Gastrocnemius medialis (tissue), 4 donors: ENCODE measurements around the gene CPXM1. TPM values are rescaled to one million over a fixed set of nuclear protein-coding genes. Genes with fewer than 3 reads are reported as not detected.

ENCODE experiments used
- ATAC-seq, 2 donors: fragments of 150-250 bp; one replicate each; pipeline ENCODE4 v1.9.1; 2016
- DNase-seq, 2 donors: peaks; one replicate each; pipeline ENCODE4 v3.0.0-alpha.2; 2019
- H3K27ac ChIP-seq, 4 donors: fragments of 200-600 bp; sonication (generic); 1 replicate in 1 of 4; 2 replicates in 3 of 4; pipeline ENCODE4 v1.5.1; 2016 to 2018; ENCODE audit warnings: mild to moderate bottlenecking in 2 of 4, moderate library complexity in 1 of 4
- H3K27me3 ChIP-seq, 3 donors: fragments of 200-600 bp; sonication (generic) in 2 of 3; 1 replicate in 1 of 3; 2 replicates in 2 of 3; pipeline versions ENCODE4 v1.5.1 to v1.6.0; 2016 to 2019; ENCODE audit warnings: mild to moderate bottlenecking in 1 of 3, moderate library complexity in 1 of 3
- H3K36me3 ChIP-seq, 2 donors: fragments of 200-600 bp; sonication (generic) in 1 of 2; one replicate each; pipeline ENCODE4 v1.5.1; 2017 to 2018
- H3K4me1 ChIP-seq, 2 donors: fragments of 200-600 bp; sonication (generic) in 1 of 2; one replicate each; pipeline ENCODE4 v1.5.1; 2016 to 2017; ENCODE audit warnings: mild to moderate bottlenecking in 2 of 2
- H3K4me3 ChIP-seq, 4 donors: fragments of 200-600 bp; sonication (generic) in 3 of 4; 1 replicate in 1 of 4; 2 replicates in 3 of 4; pipeline ENCODE4 v1.5.1; 2016 to 2019; ENCODE audit warnings: mild to moderate bottlenecking in 2 of 4
- H3K9me3 ChIP-seq, 3 donors: fragments of 200-600 bp; sonication (generic) in 2 of 3; 1 replicate in 1 of 3; 2 replicates in 2 of 3; pipeline ENCODE4 v1.5.1; 2016 to 2019
- POLR2A ChIP-seq, 2 donors: fragments of 450-650 bp; IDR thresholded peaks; one replicate each; pipeline ENCODE4 v1.6.1; 2017; ENCODE audit warnings: antibody characterized with exemption in 2 of 2, mild to moderate bottlenecking in 2 of 2, moderate library complexity in 2 of 2
- in situ Hi-C, 4 donors: fragments of 200-750 bp; cut with MboI; loops; one replicate each; pipeline versions ENCODE4 v1.15.0 to v1.8.0; 2017; ENCODE audit warnings: low sequenced_read_pairs in 4 of 4
- intact Hi-C: fragments of 100-400 bp; cut with DNase I; formaldehyde crosslinking; loops from one replicate; pipeline ENCODE4 v1.15.1; 2023; ENCODE audit warnings: low total_unique reads
- total RNA-seq, 4 donors: library from RNA; depleted of rRNA; stranded (reverse); fragments of >200 nt; gene quantifications; one replicate each; pipeline versions ENCODE4 v1.1.0 to v1.2.3, GENCODE V29; 2016
- TF ChIP-seq, protein P1 (sequence below), 5 experiments: fragments of 450-650 bp in 3 of 5; fragments of 200-600 bp in 2 of 5; sonication (generic) in 2 of 5; IDR thresholded peaks in 4 of 5; conservative IDR thresholded peaks in 1 of 5; 1 replicate in 4 of 5; 2 replicates in 1 of 5; pipeline ENCODE4 v1.5.1; 2016 to 2019; ENCODE audit warnings: antibody characterized with exemption in 5 of 5, mild to moderate bottlenecking in 3 of 5, moderate library complexity in 3 of 5

Gene CPXM1
- total RNA-seq, 4 donors from 2014 or later: 0.46 to 1.6 (median 0.81) TPM; not detected in 1

GRCh38 chr20:2816583-2817340 is 16.3 kb upstream of the CPXM1 start:
- in situ Hi-C loops: no loop called here
- no peak for ATAC-seq
- Histone ChIP-seq H3K4me3 (no peak overlapping the region), H3K4me1 (no peaks in the 10 kb centered on the region), H3K36me3 (no peaks in the 10 kb centered on the region), H3K27ac (no peak overlapping the region), H3K9me3 (peaks cover 0 to 5% (median 0%) of the 10 kb centered on the region in 3 donors), H3K27me3 (peaks cover 21 to 29% (median 22%) of the 10 kb centered on the region in 3 donors)
- DNase-seq: no peak
- intact Hi-C loops: no loop called here
- TF ChIP-seq POLR2A (IDR thresholded peaks at IDR 0.05): no peak
- TF ChIP-seq, protein P1, sequence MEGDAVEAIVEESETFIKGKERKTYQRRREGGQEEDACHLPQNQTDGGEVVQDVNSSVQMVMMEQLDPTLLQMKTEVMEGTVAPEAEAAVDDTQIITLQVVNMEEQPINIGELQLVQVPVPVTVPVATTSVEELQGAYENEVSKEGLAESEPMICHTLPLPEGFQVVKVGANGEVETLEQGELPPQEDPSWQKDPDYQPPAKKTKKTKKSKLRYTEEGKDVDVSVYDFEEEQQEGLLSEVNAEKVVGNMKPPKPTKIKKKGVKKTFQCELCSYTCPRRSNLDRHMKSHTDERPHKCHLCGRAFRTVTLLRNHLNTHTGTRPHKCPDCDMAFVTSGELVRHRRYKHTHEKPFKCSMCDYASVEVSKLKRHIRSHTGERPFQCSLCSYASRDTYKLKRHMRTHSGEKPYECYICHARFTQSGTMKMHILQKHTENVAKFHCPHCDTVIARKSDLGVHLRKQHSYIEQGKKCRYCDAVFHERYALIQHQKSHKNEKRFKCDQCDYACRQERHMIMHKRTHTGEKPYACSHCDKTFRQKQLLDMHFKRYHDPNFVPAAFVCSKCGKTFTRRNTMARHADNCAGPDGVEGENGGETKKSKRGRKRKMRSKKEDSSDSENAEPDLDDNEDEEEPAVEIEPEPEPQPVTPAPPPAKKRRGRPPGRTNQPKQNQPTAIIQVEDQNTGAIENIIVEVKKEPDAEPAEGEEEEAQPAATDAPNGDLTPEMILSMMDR (IDR thresholded peaks at IDR 0.05 in 4 of 5, conservative IDR thresholded peaks at IDR 0.05 in 1 of 5): no peak

GRCh38 chr20:2816030-2816582 is 15.7 kb upstream of the CPXM1 start, which contains the start of gene TMEM239:
Gene TMEM239 (plus strand): TSS chr20:2816364. CDS start chr20:2816555, 191 bp downstream.
- Histone ChIP-seq H3K9me3 (peaks cover 0 to 5% (median 0%) of the 10 kb centered on the region in 3 donors), H3K36me3 (no peaks in the 10 kb centered on the region), H3K27ac (no peak within 1 kb of the TSS), H3K4me3 (no peak within 1 kb of the TSS), H3K27me3 (peaks cover 16 to 29% (median 25%) of the 10 kb centered on the region in 3 donors), H3K4me1 (no peaks in the 10 kb centered on the region)
- DNase-seq (no peak), ATAC-seq (no peak)
- TF ChIP-seq, protein P1 (IDR thresholded peaks at IDR 0.05 in 4 of 5, conservative IDR thresholded peaks at IDR 0.05 in 1 of 5): no peak
- no peak for TF ChIP-seq POLR2A (IDR thresholded peaks at IDR 0.05)
- intact Hi-C loops: no loop called here
- in situ Hi-C loops: no loop called here

DNA sequence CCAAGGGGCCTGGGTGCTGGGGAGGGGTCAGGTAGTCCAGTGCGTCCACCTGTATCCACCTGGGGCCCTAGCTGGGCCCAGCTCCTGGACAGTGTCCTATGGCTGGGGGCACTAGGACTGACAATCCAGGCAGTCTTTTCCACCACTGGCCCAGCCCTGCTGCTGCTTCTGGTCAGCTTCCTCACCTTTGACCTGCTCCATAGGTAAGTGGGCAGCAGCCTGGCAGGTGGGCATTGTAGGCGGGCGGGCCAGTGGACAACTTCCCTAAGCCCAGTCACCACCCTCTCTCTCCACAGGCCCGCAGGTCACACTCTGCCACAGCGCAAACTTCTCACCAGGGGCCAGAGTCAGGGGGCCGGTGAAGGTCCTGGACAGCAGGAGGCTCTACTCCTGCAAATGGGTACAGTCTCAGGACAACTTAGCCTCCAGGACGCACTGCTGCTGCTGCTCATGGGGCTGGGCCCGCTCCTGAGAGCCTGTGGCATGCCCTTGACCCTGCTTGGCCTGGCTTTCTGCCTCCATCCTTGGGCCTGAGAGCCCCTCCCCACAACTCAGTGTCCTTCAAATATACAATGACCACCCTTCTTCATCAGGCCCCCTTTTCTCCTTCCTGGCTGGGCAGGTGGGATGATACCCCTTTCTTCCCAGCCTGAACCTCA is 14.9 kb upstream of the CPXM1 start:
- peaks cover 8 to 23% (median 18%) of the 10 kb centered on the region in 3 donors for H3K27me3 ChIP-seq
- no peak for DNase-seq

GRCh38 chr20:2814587-2815051 is 14.2 kb upstream of the CPXM1 start, which contains the start of gene C20orf141:
Gene C20orf141 (plus strand): TSS chr20:2814987. CDS start chr20:2815185, 198 bp downstream.
- Histone ChIP-seq H3K36me3 (no peaks in the 10 kb centered on the region), H3K27ac (no peak within 1 kb of the TSS), H3K27me3 (peaks cover under 1 to 20% (median 13%) of the 10 kb centered on the region in 3 donors), H3K9me3 (peaks cover 0 to 5% (median 0%) of the 10 kb centered on the region in 3 donors), H3K4me1 (no peaks in the 10 kb centered on the region), H3K4me3 (no peak within 1 kb of the TSS)
- intact Hi-C loops: no loop called here
- in situ Hi-C loops: no loop called here
- DNase-seq (peak; percentile 19 to 59), ATAC-seq (peak; percentile 29 to 58)
- TF ChIP-seq, protein P1 (IDR thresholded peaks at IDR 0.05 in 4 of 5, conservative IDR thresholded peaks at IDR 0.05 in 1 of 5): no peak
- no peak for TF ChIP-seq POLR2A (IDR thresholded peaks at IDR 0.05)

More for the DNA sequence above, 14.9 kb upstream of the CPXM1 start:
- Histone ChIP-seq H3K4me3 (no peak overlapping the region), H3K27ac (no peak overlapping the region), H3K9me3 (peaks cover 0 to 5% (median 0%) of the 10 kb centered on the region in 3 donors), H3K4me1 (no peaks in the 10 kb centered on the region), H3K36me3 (no peaks in the 10 kb centered on the region)
- no peak for ATAC-seq
- in situ Hi-C loops: no loop called here
- TF ChIP-seq, protein P1 (IDR thresholded peaks at IDR 0.05 in 4 of 5, conservative IDR thresholded peaks at IDR 0.05 in 1 of 5): no peak
- TF ChIP-seq POLR2A (IDR thresholded peaks at IDR 0.05): no peak
- intact Hi-C loops: no loop called here
